Naive thymus-derived CD8-positive, alpha-beta T cell (primary cell): ENCODE data around the gene S1PR4. TPM values are rescaled to one million over a fixed set of nuclear protein-coding genes. Genes with fewer than 3 reads are reported as not detected.
"Not testable (repeated sequence)": the region's sequence is repeated elsewhere in the genome, so short reads cannot be mapped to it uniquely, and the experiment has no call there.

Experiments used
- ATAC-seq, 2 donors: fragments of 150-1000 bp; cut with Tn5 transposase in 1 of 2; sonication (Bioruptor Pico), chemical (Tn5 transposase) in 1 of 2; 1 replicate in 1 of 2; 2 replicates in 1 of 2; pipeline ENCODE4 v1.10.0; 2021; ENCODE audit warnings: mild to moderate bottlenecking in 2 of 2, moderate library complexity in 2 of 2
- POLR2A ChIA-PET: fragments of 350-600 bp; sonication (Branson Sonifier 250); formaldehyde crosslinking; loops from one replicate; lab custom pipeline; 2021; ENCODE audit warnings: antibody characterized with exemption; lab: Charles Lee
- DNase-seq, 10 donors: peaks; one replicate each; pipeline versions ENCODE4 v3.0.0 to v3.0.0-alpha.2; 2020 to 2022
- H3K27ac Mint-ChIP-seq, 10 donors: one replicate each; pipeline ENCODE4 v1.8.0; 2020 to 2022; ENCODE audit warnings: mild to moderate bottlenecking in 10 of 10, mixed read lengths in 10 of 10, moderate library complexity in 4 of 10, inconsistent platforms in 1 of 10
- H3K27me3 Mint-ChIP-seq, 5 donors: one replicate each; pipeline ENCODE4 v1.8.0; 2021 to 2022; ENCODE audit warnings: mixed read lengths in 5 of 5
- H3K36me3 Mint-ChIP-seq, 3 donors: one replicate each; pipeline ENCODE4 v1.8.0; 2020 to 2022; ENCODE audit warnings: mixed read lengths in 3 of 3, mild to moderate bottlenecking in 2 of 3, inconsistent platforms in 1 of 3
- H3K4me1 Mint-ChIP-seq, 4 donors: one replicate each; pipeline ENCODE4 v1.8.0; 2021 to 2022; ENCODE audit warnings: mixed read lengths in 4 of 4
- H3K4me3 Mint-ChIP-seq, 10 donors: one replicate each; pipeline ENCODE4 v1.8.0; 2020 to 2022; ENCODE audit warnings: mild to moderate bottlenecking in 10 of 10, mixed read lengths in 10 of 10, moderate library complexity in 6 of 10, inconsistent platforms in 1 of 10
- H3K9me3 Mint-ChIP-seq, 9 donors: one replicate each; pipeline ENCODE4 v1.8.0; 2020 to 2022; ENCODE audit warnings: mixed read lengths in 9 of 9, mild to moderate bottlenecking in 3 of 9, inconsistent platforms in 1 of 9, moderate library complexity in 1 of 9
- polyA plus RNA-seq, 3 donors: library from polyadenylated mRNA; unstranded; fragments of 300-500 nt; fragmentation: Illumina TruSeq; gene quantifications; one replicate each; pipeline ENCODE4 v1.2.3, GENCODE V29; 2021
- total RNA-seq, 8 experiments: library from RNA in 2 of 8; stranded (reverse) in 2 of 8; gene quantifications; one replicate each; pipeline ENCODE4 v1.2.3 and lab custom pipeline; 2021 to 2026

S1PR4 gene
- total and polyA plus RNA-seq, 5 experiments from 2014 or later: 217 to 470 (median 286) TPM

- POLR2A ChIA-PET: no interaction called here
- Mint-ChIP-seq H3K4me1 (no peaks in the 10 kb centered on the region), H3K27ac (no peak overlapping the region), H3K36me3 (peaks cover 0 to 22% (median 0%) of the 10 kb centered on the region in 3 donors), H3K4me3 (no peak overlapping the region), H3K9me3 (no peaks in the 10 kb centered on the region), H3K27me3 (no peaks in the 10 kb centered on the region)
- DNase-seq (no peak), ATAC-seq (no peak)
Measured at GRCh38 chr19:3204646-3205275, 26.2 kb downstream of the S1PR4 start.

GRCh38 chr19:3206216-3206953 lies 27.8 kb downstream of the S1PR4 start:
- DNase-seq (no peak), ATAC-seq (no peak)
- Mint-ChIP-seq H3K27ac (no peak overlapping the region), H3K36me3 (peaks cover 0 to 15% (median 0%) of the 10 kb centered on the region in 3 donors), H3K9me3 (no peaks in the 10 kb centered on the region), H3K4me1 (peaks cover 0 to 10% (median 0%) of the 10 kb centered on the region in 4 donors), H3K4me3 (no peak overlapping the region), H3K27me3 (no peaks in the 10 kb centered on the region)
- POLR2A ChIA-PET: interaction anchor here (0.6 kb wide), 1 partner anchor 32 kb away, joined by 4 read pairs; no protein-coding TSS in a partner anchor

- DNase-seq (no peak), ATAC-seq (peak in 1 of 2 donors; percentile 23)
- POLR2A ChIA-PET: no interaction called here
- Mint-ChIP-seq H3K4me1 (peaks cover 0 to 10% (median 0%) of the 10 kb centered on the region in 4 donors), H3K4me3 (no peak overlapping the region), H3K27ac (no peak overlapping the region), H3K9me3 (no peaks in the 10 kb centered on the region), H3K27me3 (no peaks in the 10 kb centered on the region), H3K36me3 (peaks cover 0 to 12% (median 0%) of the 10 kb centered on the region in 3 donors)
Measured at GRCh38 chr19:3207461-3208242, 29.1 kb downstream of the S1PR4 start.

DNA sequence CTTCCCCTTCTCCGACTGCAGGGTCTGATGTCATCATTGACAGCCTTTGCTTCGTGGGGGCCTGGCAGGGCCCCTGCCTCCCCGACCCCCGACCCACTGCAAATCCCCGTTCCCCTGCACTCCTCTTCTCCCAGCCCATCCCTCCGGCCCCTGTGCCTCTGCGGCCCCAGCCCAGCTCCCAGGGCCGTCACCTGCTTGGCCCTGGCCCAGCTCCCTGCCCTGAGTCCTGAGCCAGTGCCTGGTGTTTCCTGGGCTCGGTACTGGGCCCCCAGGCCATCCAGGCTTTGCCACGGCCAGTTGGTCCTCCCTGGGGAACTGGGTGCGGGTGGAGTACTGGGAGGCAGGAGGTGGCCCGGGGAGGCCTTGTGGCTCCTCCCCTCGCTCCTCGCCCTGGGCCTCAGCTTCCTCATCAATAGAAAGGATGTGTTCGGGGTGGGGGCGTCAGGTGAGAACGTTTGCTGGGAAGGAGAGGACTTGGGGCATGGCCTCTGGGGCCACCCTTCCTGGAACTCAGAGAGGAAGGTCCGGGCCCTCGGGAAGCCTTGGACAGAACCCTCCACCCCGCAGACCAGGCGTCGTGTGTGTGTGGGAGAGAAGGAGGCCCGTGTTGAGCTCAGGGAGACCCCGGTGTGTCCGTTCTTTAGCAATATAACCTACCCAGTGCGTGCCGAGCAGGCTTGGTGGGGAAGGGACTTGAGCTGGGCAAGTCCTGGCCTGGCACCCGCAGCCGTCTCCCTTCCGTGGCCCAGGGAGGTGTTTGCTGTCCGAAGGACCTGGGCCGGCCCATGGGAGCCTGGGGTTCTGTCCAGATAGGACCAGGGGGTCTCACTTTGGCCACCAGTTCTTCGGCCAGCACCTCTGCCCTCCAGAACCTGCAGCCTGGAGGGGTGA lies 30.0 kb downstream of the S1PR4 start:
- Mint-ChIP-seq H3K4me3 (no peak overlapping the region), H3K27me3 (no peaks in the 10 kb centered on the region), H3K36me3 (peaks cover 0 to 12% (median 0%) of the 10 kb centered on the region in 3 donors), H3K9me3 (no peaks in the 10 kb centered on the region), H3K4me1 (peaks cover 0 to 10% (median 1%) of the 10 kb centered on the region in 4 donors), H3K27ac (peak overlapping the region in 1 of 10 donors; percentile 40)
- POLR2A ChIA-PET: interaction anchor here (0.6 kb wide), 1 partner anchor 25 kb away, joined by 7 read pairs; no protein-coding TSS in a partner anchor
- ATAC-seq: no peak
- DNase-seq: no peak

DNA sequence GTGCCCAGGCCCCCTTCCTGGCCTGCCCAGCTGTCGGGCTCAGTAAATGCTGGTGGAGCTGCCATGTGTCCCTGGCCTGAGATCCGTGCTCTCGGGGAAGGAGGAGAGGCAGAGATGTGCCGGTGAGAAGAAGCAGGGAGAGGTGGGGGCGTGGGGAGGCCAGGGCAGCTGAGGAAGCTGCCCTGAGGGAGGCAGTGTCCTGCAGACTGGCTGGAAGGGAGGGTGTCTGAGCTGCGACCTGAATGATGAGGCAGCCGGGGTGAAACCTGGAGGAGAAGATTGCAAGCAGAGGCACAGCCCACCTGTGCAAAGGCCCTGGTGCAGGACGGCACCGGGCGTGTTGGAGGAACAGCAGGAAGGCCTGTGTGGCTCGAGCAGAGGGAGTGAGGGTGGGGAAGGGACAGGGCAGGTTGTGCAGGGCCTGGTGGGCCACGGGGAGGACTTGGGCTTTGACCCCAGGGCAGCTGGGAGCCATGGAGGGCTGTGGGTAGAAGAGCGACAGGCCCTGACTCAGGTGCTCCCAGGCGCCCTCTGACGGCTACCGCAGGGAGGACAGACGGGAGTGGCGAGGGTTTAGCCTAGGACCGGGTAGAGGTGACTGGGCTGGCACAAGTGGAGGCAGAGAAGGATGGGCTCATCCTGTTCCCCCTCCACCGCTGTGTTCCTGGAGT lies 31.9 kb downstream of the S1PR4 start:
- Mint-ChIP-seq H3K4me3 (no peak overlapping the region), H3K27me3 (no peaks in the 10 kb centered on the region), H3K27ac (peak overlapping the region in 1 of 10 donors; percentile 51), H3K9me3 (no peaks in the 10 kb centered on the region), H3K36me3 (peaks cover 0 to 8% (median 0%) of the 10 kb centered on the region in 3 donors), H3K4me1 (peaks cover 0 to 10% (median 1%) of the 10 kb centered on the region in 4 donors)
- DNase-seq (peak; percentile 36 to 79 (median 58)), ATAC-seq (peak; percentile 86)
- POLR2A ChIA-PET: interaction anchor here (0.5 to 1.5 kb wide), 4 partner anchors 13 to 429 kb away, joined by 3 to 5 read pairs (median 4); no protein-coding TSS in a partner anchor

DNA sequence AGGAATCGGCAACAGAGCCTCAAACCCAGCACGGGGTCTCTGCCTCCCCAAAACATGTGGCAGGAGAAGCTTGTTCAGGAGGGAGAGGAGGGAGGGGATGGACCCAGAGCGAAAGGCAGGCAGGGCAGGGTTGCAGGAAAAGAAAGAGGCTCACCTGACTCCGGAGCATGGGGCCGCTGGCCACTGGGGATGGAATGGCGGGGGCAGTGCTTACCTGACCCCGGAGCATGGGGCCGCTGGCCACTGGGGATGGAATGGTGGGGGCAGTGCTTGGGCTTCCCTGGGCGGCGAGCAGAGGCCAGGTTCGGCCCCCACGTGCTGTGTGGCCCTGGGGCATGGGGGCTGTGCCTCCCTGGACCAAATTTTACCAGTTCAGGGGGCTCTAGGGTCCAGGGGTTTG lies 32.6 kb downstream of the S1PR4 start:
- H3K9me3 Mint-ChIP-seq: no peaks in the 10 kb centered on the region
- H3K4me3 Mint-ChIP-seq: no peak overlapping the region
- DNase-seq: no peak
- peaks cover 0 to 10% (median 1%) of the 10 kb centered on the region in 4 donors for H3K4me1 Mint-ChIP-seq
- no peak for ATAC-seq
- peaks cover 0 to 5% (median 0%) of the 10 kb centered on the region in 3 donors for H3K36me3 Mint-ChIP-seq
- no peaks in the 10 kb centered on the region for H3K27me3 Mint-ChIP-seq
- H3K27ac Mint-ChIP-seq: peak overlapping the region in 2 of 10 donors; percentile 51 to 53
- POLR2A ChIA-PET: interaction anchor here (0.9 to 1.5 kb wide), 2 partner anchors 14 to 26 kb away, joined by 4 to 5 read pairs; no protein-coding TSS in a partner anchor

DNA sequence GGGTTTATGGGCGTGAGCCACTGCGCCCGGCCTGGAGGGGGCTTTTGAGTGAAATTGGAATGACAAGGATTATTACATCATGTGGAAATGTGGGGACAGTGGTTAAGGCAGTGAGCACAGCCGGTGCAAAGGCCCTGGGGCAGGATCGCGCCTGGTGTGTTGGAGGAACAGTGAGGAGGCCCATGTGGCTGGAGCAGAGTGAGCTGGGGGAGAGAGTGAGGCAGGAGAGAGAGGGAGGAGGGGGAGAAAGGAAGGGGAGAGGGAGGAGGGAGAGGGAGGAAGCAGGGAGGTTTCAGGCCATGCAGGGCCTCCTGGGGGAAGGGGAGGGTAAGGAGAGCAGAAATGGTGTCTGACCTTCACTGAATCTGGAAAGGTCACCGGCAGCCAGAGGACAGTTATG lies 34.6 kb downstream of the S1PR4 start:
- H3K27me3 Mint-ChIP-seq: no peaks in the 10 kb centered on the region
- H3K4me1 Mint-ChIP-seq: peaks cover 0 to 10% (median 1%) of the 10 kb centered on the region in 4 donors
- peak overlapping the region in 1 of 10 donors; percentile 48 for H3K27ac Mint-ChIP-seq
- no peak overlapping the region for H3K4me3 Mint-ChIP-seq
- POLR2A ChIA-PET: no interaction called here
- ATAC-seq: no peak
- H3K36me3 Mint-ChIP-seq: no peaks in the 10 kb centered on the region
- DNase-seq: no peak
- no peaks in the 10 kb centered on the region for H3K9me3 Mint-ChIP-seq

- POLR2A ChIA-PET: no interaction called here
Measured at GRCh38 chr19:3216874-3217273, 38.3 kb downstream of the S1PR4 start.

DNA sequence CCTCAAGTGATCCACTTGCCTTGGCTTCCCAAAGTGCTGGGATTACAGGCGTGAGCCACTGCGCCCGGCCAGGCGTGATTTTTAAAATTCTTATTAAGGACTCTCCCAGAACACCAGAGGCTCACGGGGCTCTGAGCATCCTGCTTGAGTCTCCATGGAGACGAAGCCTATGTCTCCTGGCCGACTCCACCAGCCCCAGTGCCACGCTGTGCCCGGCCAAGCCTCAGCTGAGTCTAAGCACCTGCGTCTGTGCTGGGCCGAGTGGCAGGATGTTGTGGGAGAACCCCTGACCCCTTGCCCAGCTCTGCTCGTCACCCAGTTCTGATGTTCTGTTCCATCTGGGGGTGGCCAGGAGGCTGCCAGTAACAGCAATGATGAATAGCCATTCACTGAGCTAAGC lies 42.0 kb downstream of the S1PR4 start:
- Mint-ChIP-seq H3K4me3 (no peak overlapping the region), H3K27ac (no peak overlapping the region), H3K27me3 (peaks cover 0 to 5% (median 0%) of the 10 kb centered on the region in 5 donors)

More at GRCh38 chr19:3216874-3217273, 38.3 kb downstream of the S1PR4 start:
- no peaks in the 10 kb centered on the region for H3K9me3 Mint-ChIP-seq
- peaks cover 0 to 2% (median 0%) of the 10 kb centered on the region in 4 donors for H3K4me1 Mint-ChIP-seq
- no peak overlapping the region for H3K4me3 Mint-ChIP-seq
- no peak for ATAC-seq
- DNase-seq: no peak
- H3K36me3 Mint-ChIP-seq: no peaks in the 10 kb centered on the region
- no peaks in the 10 kb centered on the region for H3K27me3 Mint-ChIP-seq
- no peak overlapping the region for H3K27ac Mint-ChIP-seq

GRCh38 chr19:3221576-3221975 lies 43.0 kb downstream of the S1PR4 start:
- H3K36me3 Mint-ChIP-seq, ATAC-seq, DNase-seq, POLR2A ChIA-PET, H3K4me3 Mint-ChIP-seq, H3K4me1 Mint-ChIP-seq, H3K27ac Mint-ChIP-seq, H3K9me3 Mint-ChIP-seq: not testable (repeated sequence)
- H3K27me3 Mint-ChIP-seq: peaks cover 0 to 11% (median 5%) of the 10 kb centered on the region in 5 donors

More for the DNA sequence above, 42.0 kb downstream of the S1PR4 start:
- POLR2A ChIA-PET: interaction anchor here (0.7 kb wide), 1 partner anchor 17 kb away, joined by 3 read pairs; no protein-coding TSS in a partner anchor
- no peaks in the 10 kb centered on the region for H3K9me3 Mint-ChIP-seq
- DNase-seq (no peak), ATAC-seq (no peak)
- H3K36me3 Mint-ChIP-seq: no peaks in the 10 kb centered on the region
- H3K4me1 Mint-ChIP-seq: no peaks in the 10 kb centered on the region

DNA sequence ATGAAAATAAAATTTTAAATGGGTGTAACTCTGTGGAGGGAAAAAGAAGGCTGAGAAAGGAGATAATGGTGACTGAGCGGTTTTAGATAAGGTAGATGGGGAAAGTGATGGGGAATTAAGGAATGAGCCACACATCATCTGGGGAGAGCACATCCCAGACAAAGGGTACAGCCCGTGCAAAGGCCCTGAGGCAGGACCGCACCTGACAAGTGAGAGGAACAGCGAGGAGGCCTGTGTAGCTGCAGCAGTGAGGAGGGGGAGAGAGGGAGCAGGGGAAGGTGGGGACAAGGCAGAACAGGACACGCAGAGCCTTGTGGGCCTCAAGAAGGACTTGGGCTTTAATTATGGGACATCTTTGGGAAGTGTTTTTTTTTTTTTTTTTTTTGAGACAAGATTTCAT lies 44.1 kb downstream of the S1PR4 start:
- H3K27ac Mint-ChIP-seq: peak overlapping the region in 1 of 10 donors; percentile 29
- H3K36me3 Mint-ChIP-seq: no peaks in the 10 kb centered on the region
- POLR2A ChIA-PET: no interaction called here
- ATAC-seq: no peak
- peak overlapping the region in 1 of 10 donors; percentile 19 for H3K4me3 Mint-ChIP-seq
- DNase-seq: no peak
- peaks cover 0 to under 1% (median 0%) of the 10 kb centered on the region in 4 donors for H3K4me1 Mint-ChIP-seq
- peaks cover 1 to 21% (median 16%) of the 10 kb centered on the region in 5 donors for H3K27me3 Mint-ChIP-seq
- no peaks in the 10 kb centered on the region for H3K9me3 Mint-ChIP-seq
